Fibroblast of lung (primary cell): Measurements from ENCODE around the gene TBX4.

Source experiments
- EZH2 ChIP-seq: IDR thresholded peaks from 2 replicates; pipeline ENCODE4 v1.5.1; 2012; ENCODE audit warnings: low read length, control low read depth, mild to moderate bottlenecking; ENCODE audit errors: missing control alignments
- TF ChIP-seq, protein P1 (sequence below), 2 donors: IDR thresholded peaks in 1 of 2; conservative IDR thresholded peaks in 1 of 2; 1 replicate in 1 of 2; 2 replicates in 1 of 2; pipeline ENCODE4 v1.5.1; 2011 to 2012; ENCODE audit warnings: low read length in 2 of 2, control low read depth in 1 of 2, inconsistent platforms in 1 of 2, low read depth in 1 of 2, mild to moderate bottlenecking in 1 of 2

DNA sequence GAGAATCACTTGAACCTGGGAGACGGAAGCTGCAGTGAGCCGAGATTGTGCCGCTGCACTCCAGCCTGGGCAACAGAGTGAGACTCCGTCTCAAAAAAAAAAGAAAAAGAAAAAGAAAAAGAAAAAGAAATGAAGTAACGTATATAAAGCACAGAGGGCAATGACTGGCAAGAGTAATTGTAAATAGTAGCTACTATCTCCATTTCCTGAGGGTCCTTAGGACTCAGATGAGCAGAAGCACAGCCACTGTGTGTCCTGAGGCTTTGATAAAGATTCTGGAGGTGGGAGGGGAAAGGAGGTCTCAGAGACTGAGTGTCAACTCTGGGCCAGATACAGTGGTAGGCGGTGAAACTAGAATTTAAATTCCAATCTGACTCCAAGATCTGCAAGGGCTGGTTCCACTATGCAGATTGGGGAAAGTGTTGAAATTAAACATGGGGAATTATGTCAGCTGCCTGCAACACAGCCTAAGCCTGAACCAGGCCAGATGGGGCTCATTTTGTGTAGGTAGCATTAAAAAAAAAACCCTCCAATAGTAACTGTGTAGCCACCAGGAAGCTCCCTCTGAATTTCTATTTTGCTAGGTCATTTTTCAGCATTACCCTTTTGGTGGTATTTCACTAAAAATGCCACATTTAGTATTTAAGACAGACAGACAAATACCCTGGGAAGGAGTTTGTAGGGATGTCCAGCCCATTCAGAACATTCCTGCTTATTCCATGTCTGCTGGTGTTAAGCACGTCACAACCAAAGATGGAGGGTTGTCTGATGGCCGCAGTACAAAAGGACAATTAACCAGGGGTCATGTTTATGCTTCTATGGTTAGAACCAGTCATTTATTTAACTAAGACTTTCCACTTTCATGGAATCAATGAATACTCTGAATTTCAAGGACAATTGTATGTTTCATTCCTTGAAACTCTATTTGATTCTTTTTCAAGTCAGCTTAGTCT is 46.1 kb downstream of the TBX4 start:
- TF ChIP-seq, protein P1, sequence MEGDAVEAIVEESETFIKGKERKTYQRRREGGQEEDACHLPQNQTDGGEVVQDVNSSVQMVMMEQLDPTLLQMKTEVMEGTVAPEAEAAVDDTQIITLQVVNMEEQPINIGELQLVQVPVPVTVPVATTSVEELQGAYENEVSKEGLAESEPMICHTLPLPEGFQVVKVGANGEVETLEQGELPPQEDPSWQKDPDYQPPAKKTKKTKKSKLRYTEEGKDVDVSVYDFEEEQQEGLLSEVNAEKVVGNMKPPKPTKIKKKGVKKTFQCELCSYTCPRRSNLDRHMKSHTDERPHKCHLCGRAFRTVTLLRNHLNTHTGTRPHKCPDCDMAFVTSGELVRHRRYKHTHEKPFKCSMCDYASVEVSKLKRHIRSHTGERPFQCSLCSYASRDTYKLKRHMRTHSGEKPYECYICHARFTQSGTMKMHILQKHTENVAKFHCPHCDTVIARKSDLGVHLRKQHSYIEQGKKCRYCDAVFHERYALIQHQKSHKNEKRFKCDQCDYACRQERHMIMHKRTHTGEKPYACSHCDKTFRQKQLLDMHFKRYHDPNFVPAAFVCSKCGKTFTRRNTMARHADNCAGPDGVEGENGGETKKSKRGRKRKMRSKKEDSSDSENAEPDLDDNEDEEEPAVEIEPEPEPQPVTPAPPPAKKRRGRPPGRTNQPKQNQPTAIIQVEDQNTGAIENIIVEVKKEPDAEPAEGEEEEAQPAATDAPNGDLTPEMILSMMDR (conservative IDR thresholded peaks at IDR 0.05 in 1 of 2, IDR thresholded peaks at IDR 0.05 in 1 of 2; ENCODE audit: low read depth in 1 of 2, low read length in 2 of 2), result no peak
- no peak for TF ChIP-seq EZH2
